ENCODE measurements around the gene POLR3E.

- TF ChIP-seq, protein P1, sequence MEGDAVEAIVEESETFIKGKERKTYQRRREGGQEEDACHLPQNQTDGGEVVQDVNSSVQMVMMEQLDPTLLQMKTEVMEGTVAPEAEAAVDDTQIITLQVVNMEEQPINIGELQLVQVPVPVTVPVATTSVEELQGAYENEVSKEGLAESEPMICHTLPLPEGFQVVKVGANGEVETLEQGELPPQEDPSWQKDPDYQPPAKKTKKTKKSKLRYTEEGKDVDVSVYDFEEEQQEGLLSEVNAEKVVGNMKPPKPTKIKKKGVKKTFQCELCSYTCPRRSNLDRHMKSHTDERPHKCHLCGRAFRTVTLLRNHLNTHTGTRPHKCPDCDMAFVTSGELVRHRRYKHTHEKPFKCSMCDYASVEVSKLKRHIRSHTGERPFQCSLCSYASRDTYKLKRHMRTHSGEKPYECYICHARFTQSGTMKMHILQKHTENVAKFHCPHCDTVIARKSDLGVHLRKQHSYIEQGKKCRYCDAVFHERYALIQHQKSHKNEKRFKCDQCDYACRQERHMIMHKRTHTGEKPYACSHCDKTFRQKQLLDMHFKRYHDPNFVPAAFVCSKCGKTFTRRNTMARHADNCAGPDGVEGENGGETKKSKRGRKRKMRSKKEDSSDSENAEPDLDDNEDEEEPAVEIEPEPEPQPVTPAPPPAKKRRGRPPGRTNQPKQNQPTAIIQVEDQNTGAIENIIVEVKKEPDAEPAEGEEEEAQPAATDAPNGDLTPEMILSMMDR (IDR thresholded peaks at IDR 0.05; ENCODE audit: insufficient read depth, low read depth, low read length): no peak
- TF ChIP-seq EZH2 (IDR thresholded peaks at IDR 0.05; ENCODE audit: insufficient read depth, low read length): no peak
These were observed 39.8 kb downstream of the POLR3E start for GRCh38 chr16:22337045-22337444.

All from astrocyte (in vitro differentiated cells and primary cell).